Subcutaneous abdominal adipose tissue (tissue), 5 donors: ENCODE results near the gene ELOVL6.

Experiments
- H3K27ac ChIP-seq: one replicate; pipeline ENCODE4 v1.7.0; 2013; ENCODE audit warnings: low read depth, mild to moderate bottlenecking, inconsistent platforms, low read length, moderate library complexity
- H3K27me3 ChIP-seq, 5 donors: one replicate each; pipeline ENCODE4 v1.7.0; 2013; ENCODE audit warnings: low read length in 5 of 5, inconsistent platforms in 1 of 5; ENCODE audit not compliant: control insufficient read depth in 5 of 5, insufficient read depth in 4 of 5
- H3K36me3 ChIP-seq, 5 donors: one replicate each; pipeline ENCODE4 v1.7.0; 2013; ENCODE audit warnings: low read length in 5 of 5; ENCODE audit not compliant: control insufficient read depth in 5 of 5, insufficient read depth in 5 of 5
- H3K4me1 ChIP-seq, 5 donors: one replicate each; pipeline ENCODE4 v1.7.0; 2013; ENCODE audit warnings: low read length in 5 of 5, mild to moderate bottlenecking in 3 of 5, moderate library complexity in 1 of 5; ENCODE audit not compliant: control insufficient read depth in 5 of 5, insufficient read depth in 5 of 5
- H3K4me3 ChIP-seq, 5 donors: one replicate each; pipeline ENCODE4 v1.7.0; 2013; ENCODE audit warnings: low read length in 5 of 5, low read depth in 1 of 5
- H3K9ac ChIP-seq, 5 donors: one replicate each; pipeline ENCODE4 v1.7.0; 2013; ENCODE audit warnings: low read length in 5 of 5, mild to moderate bottlenecking in 4 of 5, moderate library complexity in 3 of 5
- H3K9me3 ChIP-seq, 5 donors: one replicate each; pipeline ENCODE4 v1.7.0; 2013; ENCODE audit warnings: low read length in 5 of 5; ENCODE audit not compliant: control insufficient read depth in 5 of 5
- donor health status: healthy.
- donor health status: healthy.
- donor health status: healthy.
- donor health status: healthy.
- donor health status: healthy.

The ELOVL6 gene

DNA sequence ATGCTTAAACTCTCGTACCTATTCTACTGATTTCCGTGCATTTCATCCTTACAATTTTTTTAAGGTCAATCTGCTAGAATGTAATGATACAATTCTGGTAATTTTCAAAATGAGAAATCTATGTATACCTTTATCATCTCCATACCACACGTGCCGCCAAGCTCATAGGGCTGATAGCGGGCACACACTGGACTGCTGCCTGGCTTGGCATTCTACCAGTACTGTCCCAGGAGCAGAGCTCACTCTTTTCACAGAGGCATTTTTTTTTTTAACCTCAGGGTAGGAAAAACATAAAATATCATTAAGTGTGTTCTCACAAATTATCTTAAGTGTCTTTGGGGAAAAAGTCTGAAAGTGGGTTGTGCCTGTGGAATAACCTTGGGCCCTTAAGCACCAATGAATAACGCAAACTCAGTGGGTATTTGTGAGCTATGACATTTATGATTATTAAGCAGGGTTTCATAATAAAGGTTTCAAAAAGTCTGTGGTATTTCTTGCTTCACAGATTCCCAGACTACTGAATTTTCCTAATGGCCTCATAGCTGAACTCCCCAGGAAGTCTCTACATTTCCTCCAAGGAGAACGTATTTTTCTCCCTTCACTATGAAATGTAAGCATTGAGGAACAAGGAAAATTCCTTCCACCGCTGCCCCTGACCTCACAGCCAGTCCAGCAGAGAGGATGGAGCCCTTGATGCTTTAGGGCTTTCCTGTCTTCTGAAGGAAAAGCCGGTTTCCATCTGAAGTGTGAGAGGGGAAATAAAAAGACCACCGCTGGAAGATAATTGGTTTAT lies 125.2 kb downstream of the ELOVL6 start:
- Histone ChIP-seq H3K4me1 (peaks cover 0 to 24% (median 0%) of the 10 kb centered on the region in 5 donors), H3K4me3 (no peak overlapping the region), H3K36me3 (peaks cover 0 to 2% (median 0%) of the 10 kb centered on the region in 5 donors), H3K9me3 (no peaks in the 10 kb centered on the region), H3K27ac (peak overlapping the region; percentile 77), H3K9ac (no peak overlapping the region), H3K27me3 (no peaks in the 10 kb centered on the region)

DNA sequence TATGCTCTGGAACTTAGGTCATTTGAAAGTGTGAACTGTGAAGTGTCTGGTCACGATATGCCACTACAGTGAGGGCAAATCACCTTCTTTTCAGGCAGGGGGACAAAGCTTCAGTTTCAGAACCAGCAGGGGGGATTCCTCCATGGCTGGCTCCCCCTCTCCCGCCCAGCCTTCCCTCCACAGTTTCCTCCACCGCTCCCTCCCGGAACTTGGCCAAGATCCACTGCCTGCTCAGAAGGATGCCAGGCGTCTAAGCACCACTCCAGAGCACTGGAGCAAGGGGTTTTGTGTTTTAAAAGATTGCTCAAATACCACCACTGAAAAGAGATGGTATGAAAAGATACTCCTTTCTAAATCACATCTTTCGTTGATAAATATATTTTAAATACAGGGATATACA lies 126.9 kb downstream of the ELOVL6 start:
- peaks cover 0 to 24% (median 0%) of the 10 kb centered on the region in 5 donors for H3K4me1 ChIP-seq
- no peaks in the 10 kb centered on the region for H3K27me3 ChIP-seq
- no peak overlapping the region for H3K4me3 ChIP-seq
- peak overlapping the region; percentile 77 for H3K27ac ChIP-seq
- peak overlapping the region in 1 of 5 donors; percentile 41 for H3K9ac ChIP-seq
- H3K36me3 ChIP-seq, result peaks cover 0 to 2% (median 0%) of the 10 kb centered on the region in 5 donors
- H3K9me3 ChIP-seq, result no peaks in the 10 kb centered on the region

DNA sequence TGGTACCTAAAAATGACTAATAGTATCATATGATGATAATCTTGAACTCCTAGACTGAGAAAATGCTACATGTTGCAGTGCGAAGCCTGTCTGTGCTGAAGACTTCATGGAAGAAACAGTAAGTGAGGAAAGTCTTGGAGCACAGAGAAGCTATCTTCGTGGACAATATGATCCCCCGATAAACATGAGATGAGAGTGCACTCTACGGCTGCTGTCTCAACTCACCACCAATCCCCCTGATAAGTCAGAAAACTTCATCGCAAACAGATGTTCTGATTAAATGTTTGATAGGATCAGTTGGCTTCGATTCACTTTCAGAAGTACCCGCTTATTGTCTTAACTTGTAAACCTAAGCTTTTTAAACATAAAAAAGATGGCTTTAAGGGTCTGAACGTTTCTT lies 130.2 kb downstream of the ELOVL6 start:
- H3K4me3 ChIP-seq, result no peak overlapping the region
- H3K27ac ChIP-seq, result no peak overlapping the region
- no peaks in the 10 kb centered on the region for H3K27me3 ChIP-seq
- no peak overlapping the region for H3K9ac ChIP-seq
- peaks cover 0 to 2% (median 0%) of the 10 kb centered on the region in 5 donors for H3K36me3 ChIP-seq
- no peaks in the 10 kb centered on the region for H3K9me3 ChIP-seq
- H3K4me1 ChIP-seq, result peaks cover 0 to 16% (median 0%) of the 10 kb centered on the region in 5 donors

DNA sequence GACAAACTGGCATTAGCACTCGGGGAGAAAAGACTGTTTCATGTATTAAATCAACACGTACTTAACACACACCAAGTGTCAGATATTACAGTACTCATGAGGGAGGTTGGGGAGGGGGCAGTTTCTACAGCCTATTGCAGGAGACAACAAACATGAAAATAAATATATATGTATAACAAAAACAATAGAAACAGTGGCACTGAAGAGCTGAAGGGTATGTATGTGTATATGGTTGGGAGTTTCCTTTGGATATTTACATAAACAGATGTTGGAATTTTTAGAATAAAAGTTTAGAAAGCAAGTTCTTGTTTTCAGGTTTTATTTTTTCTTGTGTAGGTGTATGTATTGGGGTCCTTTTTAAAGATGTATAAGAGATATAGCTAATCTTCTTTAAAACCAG lies 133.5 kb downstream of the ELOVL6 start:
- Histone ChIP-seq H3K27me3 (no peaks in the 10 kb centered on the region), H3K36me3 (peaks cover 0 to 2% (median 0%) of the 10 kb centered on the region in 5 donors), H3K9me3 (no peaks in the 10 kb centered on the region)

DNA sequence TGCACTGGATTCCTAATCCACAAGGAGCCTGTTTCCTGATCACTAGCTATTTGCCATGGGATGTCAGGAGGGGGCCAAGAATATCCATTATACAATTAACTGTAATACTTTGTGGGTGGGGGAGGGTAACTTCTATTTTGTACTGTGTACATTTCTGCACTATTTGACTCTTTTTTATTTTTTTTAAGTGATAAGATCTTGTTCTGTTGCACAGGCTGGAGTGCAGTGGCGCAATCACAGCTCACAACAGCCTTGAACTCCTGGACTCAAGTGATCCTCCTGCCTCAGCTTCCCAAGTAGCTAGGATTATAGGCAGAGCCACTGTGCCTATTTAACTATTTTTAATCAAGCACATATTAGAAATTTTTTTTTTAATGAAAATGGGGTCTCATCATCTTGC lies 134.1 kb downstream of the ELOVL6 start:
- H3K27me3 ChIP-seq, result no peaks in the 10 kb centered on the region
- no peak overlapping the region for H3K9ac ChIP-seq

More for the DNA sequence above, 133.5 kb downstream of the ELOVL6 start:
- Histone ChIP-seq H3K27ac (no peak overlapping the region), H3K4me3 (no peak overlapping the region), H3K4me1 (peaks cover 0 to 9% (median 2%) of the 10 kb centered on the region in 5 donors), H3K9ac (no peak overlapping the region)

DNA sequence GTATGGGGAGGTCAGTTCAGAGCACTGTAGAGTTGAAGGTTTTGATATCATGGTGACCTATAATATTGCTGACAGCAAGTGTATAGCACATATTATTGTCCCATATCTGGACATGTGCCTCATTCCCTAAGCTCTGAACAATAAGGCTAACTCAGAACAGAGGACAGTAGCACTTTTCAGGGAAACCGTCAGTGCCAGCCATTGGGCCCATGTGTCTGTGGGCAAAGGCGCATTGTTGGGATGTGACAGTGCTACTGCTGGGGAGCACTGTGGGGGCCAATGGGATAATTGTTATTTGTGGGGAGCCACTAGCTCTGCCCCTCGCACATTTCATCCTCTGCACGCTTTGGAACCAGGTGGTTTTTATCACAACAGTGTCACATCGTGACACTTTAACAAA lies 136.2 kb downstream of the ELOVL6 start:
- Histone ChIP-seq H3K9ac (no peak overlapping the region), H3K27ac (no peak overlapping the region), H3K27me3 (no peaks in the 10 kb centered on the region), H3K9me3 (no peaks in the 10 kb centered on the region), H3K36me3 (peaks cover 0 to 3% (median 0%) of the 10 kb centered on the region in 5 donors), H3K4me3 (no peak overlapping the region), H3K4me1 (peaks cover 0 to 11% (median 5%) of the 10 kb centered on the region in 5 donors)

More for the DNA sequence above, 134.1 kb downstream of the ELOVL6 start:
- peaks cover 0 to 11% (median 5%) of the 10 kb centered on the region in 5 donors for H3K4me1 ChIP-seq
- H3K4me3 ChIP-seq, result no peak overlapping the region
- no peaks in the 10 kb centered on the region for H3K9me3 ChIP-seq
- peaks cover 0 to 2% (median 0%) of the 10 kb centered on the region in 5 donors for H3K36me3 ChIP-seq
- H3K27ac ChIP-seq, result no peak overlapping the region

DNA sequence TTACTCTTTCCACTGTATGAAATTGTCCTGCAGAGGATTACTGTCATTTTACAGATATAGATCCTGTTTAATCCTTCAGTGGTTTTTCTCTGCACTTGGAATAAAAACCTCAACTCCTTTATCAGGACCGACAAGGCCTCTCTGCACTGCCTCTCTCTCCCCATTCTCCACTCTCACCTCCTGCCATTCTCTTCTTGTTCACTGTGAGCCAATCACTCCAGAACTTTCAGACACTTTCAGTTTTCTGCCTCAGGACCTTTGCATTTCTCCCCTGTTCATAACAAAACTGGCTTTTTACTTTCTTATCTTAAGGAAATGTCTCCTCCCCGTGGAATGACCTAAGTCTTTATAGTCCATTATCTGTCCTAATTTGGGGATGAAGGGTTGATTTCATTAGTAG lies 137.3 kb downstream of the ELOVL6 start:
- H3K27me3 ChIP-seq, result no peaks in the 10 kb centered on the region
- H3K9me3 ChIP-seq, result no peaks in the 10 kb centered on the region
- no peak overlapping the region for H3K27ac ChIP-seq
- peaks cover 0 to 3% (median under 1%) of the 10 kb centered on the region in 5 donors for H3K36me3 ChIP-seq
- H3K4me1 ChIP-seq, result peaks cover 0 to 11% (median 5%) of the 10 kb centered on the region in 5 donors
- H3K9ac ChIP-seq, result no peak overlapping the region
- H3K4me3 ChIP-seq, result no peak overlapping the region

DNA sequence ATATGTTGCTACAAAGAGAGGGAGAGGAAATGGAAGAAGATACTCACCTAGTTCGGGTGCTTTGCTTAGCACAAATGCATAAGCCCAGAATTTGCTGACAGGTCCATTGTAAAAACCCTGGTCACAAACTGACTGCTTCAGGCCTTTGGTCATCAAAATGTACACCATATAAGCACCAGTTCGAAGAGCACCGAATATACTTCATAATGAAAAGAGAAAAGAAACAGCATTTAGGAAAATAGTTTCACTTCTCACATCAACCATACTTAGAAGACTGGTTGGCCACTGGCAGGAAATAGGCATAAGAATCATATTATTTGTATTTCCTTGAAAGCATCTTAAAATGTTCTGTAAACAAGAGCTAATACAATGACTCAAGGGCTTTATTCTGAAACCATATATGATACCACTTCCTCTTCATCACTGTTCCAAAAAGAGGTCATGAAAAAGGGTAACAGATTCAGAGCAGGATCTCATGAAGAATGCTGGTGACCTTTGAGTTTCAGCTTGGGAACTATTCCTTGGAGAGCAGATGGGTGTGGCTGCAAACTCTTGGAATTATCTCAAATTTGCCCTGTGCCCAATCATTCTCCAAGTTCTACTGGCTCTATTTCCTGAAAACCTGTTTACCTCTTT lies 138.7 kb downstream of the ELOVL6 start:
- Histone ChIP-seq H3K9me3 (no peaks in the 10 kb centered on the region), H3K27me3 (no peaks in the 10 kb centered on the region), H3K4me3 (no peak overlapping the region), H3K9ac (no peak overlapping the region), H3K4me1 (peaks cover 0 to 11% (median 5%) of the 10 kb centered on the region in 5 donors), H3K27ac (no peak overlapping the region), H3K36me3 (peaks cover 0 to 5% (median 2%) of the 10 kb centered on the region in 5 donors)

DNA sequence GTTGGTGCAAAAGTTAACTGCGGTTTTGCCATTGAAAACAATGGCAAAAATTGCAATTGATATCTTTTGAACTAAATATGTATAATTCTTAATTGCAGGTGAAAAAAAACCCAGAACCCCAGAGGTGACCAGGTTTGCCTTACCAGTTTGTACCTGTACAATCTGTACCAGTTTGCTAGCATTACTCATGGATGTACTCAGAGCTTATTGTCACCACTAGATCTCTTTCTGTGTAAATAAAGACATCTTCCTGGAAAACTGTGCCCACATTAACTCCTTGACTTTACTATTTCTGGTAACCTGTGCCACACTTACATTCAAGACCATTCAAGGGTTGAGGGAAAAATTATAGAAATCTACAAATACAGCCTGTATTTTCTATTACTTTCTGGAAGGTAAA lies 139.7 kb downstream of the ELOVL6 start:
- Histone ChIP-seq H3K27ac (no peak overlapping the region), H3K27me3 (no peaks in the 10 kb centered on the region)

DNA sequence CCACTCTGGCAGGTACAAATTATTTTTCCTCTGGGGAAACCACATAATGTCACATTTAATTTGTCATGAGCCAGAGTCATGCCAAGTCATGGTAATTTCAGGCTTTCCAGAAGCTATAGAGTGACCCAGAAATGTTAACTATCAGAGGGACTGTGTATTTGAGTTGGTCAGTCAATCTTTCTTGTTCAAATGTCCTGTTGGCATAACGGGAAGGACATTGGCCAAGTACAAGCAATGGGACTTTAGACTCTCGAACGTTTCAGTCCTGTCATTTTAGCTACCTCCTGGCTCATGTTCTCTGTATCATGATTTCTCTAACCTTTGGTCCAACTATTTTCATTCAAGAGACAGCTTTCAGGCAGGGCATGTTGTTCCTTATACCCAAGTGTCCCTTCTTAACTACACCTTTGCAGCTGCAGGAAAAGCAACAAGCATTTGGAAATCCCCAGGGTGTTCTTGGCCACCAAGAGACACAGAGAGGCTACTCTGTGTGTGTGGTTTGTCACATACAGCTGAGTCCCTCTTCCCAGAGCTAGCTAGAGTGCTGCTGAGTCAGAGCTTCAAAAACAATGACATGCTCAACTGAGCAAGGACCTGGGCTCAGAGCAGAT lies 143.2 kb downstream of the ELOVL6 start:
- Histone ChIP-seq H3K4me1 (peaks cover 0 to 8% (median 5%) of the 10 kb centered on the region in 5 donors), H3K36me3 (peaks cover 0 to 13% (median 5%) of the 10 kb centered on the region in 5 donors), H3K9ac (no peak overlapping the region), H3K27ac (no peak overlapping the region), H3K27me3 (no peaks in the 10 kb centered on the region), H3K9me3 (no peaks in the 10 kb centered on the region), H3K4me3 (no peak overlapping the region)

More for the DNA sequence above, 139.7 kb downstream of the ELOVL6 start:
- no peak overlapping the region for H3K9ac ChIP-seq
- peaks cover 0 to 5% (median 2%) of the 10 kb centered on the region in 5 donors for H3K36me3 ChIP-seq
- peaks cover 0 to 11% (median 5%) of the 10 kb centered on the region in 5 donors for H3K4me1 ChIP-seq
- H3K9me3 ChIP-seq, result no peaks in the 10 kb centered on the region
- no peak overlapping the region for H3K4me3 ChIP-seq
